Fibroblast of lung (primary cell): ENCODE results near the gene ZNF513.

ENCODE experiments used
- EZH2 ChIP-seq: IDR thresholded peaks from 2 replicates; pipeline ENCODE4 v1.5.1; 2012; ENCODE audit warnings: low read length, control low read depth, mild to moderate bottlenecking; ENCODE audit errors: missing control alignments
- TF ChIP-seq, protein P1 (sequence below), 2 donors: IDR thresholded peaks in 1 of 2; conservative IDR thresholded peaks in 1 of 2; 1 replicate in 1 of 2; 2 replicates in 1 of 2; pipeline ENCODE4 v1.5.1; 2011 to 2012; ENCODE audit warnings: low read length in 2 of 2, control low read depth in 1 of 2, inconsistent platforms in 1 of 2, low read depth in 1 of 2, mild to moderate bottlenecking in 1 of 2

DNA sequence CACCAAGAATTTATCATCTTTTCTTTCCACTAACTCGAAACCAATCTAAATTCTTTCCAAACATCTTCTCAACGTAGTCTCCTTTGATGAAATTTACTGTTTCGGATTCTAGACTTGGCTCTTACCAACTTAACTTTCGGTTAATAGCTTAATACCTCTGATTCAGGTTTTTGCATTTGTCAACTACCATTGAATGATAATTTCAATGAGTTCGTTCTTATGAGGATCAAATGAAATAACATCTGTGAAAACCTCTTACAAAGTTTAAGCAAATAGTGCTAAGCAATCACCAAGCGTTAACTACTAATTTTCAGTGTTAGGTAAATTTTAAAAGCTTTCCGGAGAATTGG, 47.3 kb upstream of the ZNF513 start:
- no peak for TF ChIP-seq EZH2
- TF ChIP-seq, protein P1, sequence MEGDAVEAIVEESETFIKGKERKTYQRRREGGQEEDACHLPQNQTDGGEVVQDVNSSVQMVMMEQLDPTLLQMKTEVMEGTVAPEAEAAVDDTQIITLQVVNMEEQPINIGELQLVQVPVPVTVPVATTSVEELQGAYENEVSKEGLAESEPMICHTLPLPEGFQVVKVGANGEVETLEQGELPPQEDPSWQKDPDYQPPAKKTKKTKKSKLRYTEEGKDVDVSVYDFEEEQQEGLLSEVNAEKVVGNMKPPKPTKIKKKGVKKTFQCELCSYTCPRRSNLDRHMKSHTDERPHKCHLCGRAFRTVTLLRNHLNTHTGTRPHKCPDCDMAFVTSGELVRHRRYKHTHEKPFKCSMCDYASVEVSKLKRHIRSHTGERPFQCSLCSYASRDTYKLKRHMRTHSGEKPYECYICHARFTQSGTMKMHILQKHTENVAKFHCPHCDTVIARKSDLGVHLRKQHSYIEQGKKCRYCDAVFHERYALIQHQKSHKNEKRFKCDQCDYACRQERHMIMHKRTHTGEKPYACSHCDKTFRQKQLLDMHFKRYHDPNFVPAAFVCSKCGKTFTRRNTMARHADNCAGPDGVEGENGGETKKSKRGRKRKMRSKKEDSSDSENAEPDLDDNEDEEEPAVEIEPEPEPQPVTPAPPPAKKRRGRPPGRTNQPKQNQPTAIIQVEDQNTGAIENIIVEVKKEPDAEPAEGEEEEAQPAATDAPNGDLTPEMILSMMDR (conservative IDR thresholded peaks at IDR 0.05 in 1 of 2, IDR thresholded peaks at IDR 0.05 in 1 of 2; ENCODE audit: low read depth in 1 of 2, low read length in 2 of 2), result no peak
